Neural progenitor cell (in vitro differentiated cells): ENCODE measurements around the gene CPT1A. TPM values are rescaled to one million over a fixed set of nuclear protein-coding genes. Genes with fewer than 3 reads are reported as not detected.

Experiments used
- DNase-seq: peaks from one replicate; pipeline ENCODE4 v3.0.0-alpha.2; 2016; ENCODE audit warnings: low spot score
- H2AFZ ChIP-seq: fragments of 200-600 bp; sonication (generic); replicated peaks from 2 replicates; pipeline ENCODE4 v1.6.1; 2016; ENCODE audit warnings: antibody characterized with exemption
- H3F3A ChIP-seq: fragments of 200-600 bp; sonication (generic); 2 replicates; pipeline ENCODE4 v1.6.1; 2016; ENCODE audit warnings: antibody characterized with exemption, low read depth
- H3K27ac ChIP-seq: fragments of 200-600 bp; sonication (generic); 2 replicates; pipeline ENCODE4 v1.5.1; 2016; ENCODE audit warnings: mild to moderate bottlenecking
- H3K27me3 ChIP-seq: fragments of 200-600 bp; sonication (generic); 2 replicates; pipeline ENCODE4 v1.6.1; 2016; ENCODE audit warnings: mild to moderate bottlenecking, moderate library complexity
- H3K36me3 ChIP-seq: fragments of 200-600 bp; sonication (generic); 2 replicates; pipeline ENCODE4 v1.5.1; 2016
- H3K4me1 ChIP-seq: fragments of 200-600 bp; sonication (generic); 2 replicates; pipeline ENCODE4 v1.6.1; 2016; ENCODE audit warnings: mixed run types
- H3K4me2 ChIP-seq: fragments of 200-600 bp; sonication (generic); 2 replicates; pipeline ENCODE4 v1.6.1; 2016
- H3K4me3 ChIP-seq: fragments of 200-600 bp; sonication (generic); 2 replicates; pipeline ENCODE4 v1.5.1; 2016
- H3K79me2 ChIP-seq: fragments of 200-600 bp; sonication (generic); 2 replicates; pipeline ENCODE4 v1.6.1; 2016; ENCODE audit warnings: low read depth
- H3K9ac ChIP-seq: fragments of 200-600 bp; sonication (generic); 2 replicates; pipeline ENCODE4 v1.6.1; 2016
- H3K9me3 ChIP-seq: fragments of 200-600 bp; sonication (generic); 2 replicates; pipeline ENCODE4 v1.5.1; 2016; ENCODE audit warnings: low read depth
- H4K20me1 ChIP-seq: fragments of 200-600 bp; sonication (generic); 2 replicates; pipeline ENCODE4 v1.6.1; 2016; ENCODE audit warnings: low read depth
- H3K27ac Mint-ChIP-seq: 3 replicates; pipeline ENCODE4 v1.8.0; 2021; ENCODE audit warnings: mixed read lengths
- H3K27me3 Mint-ChIP-seq: 2 replicates; pipeline ENCODE4 v1.8.0; 2022; ENCODE audit warnings: low read depth, mild to moderate bottlenecking, inconsistent platforms, moderate library complexity, mixed read lengths; ENCODE audit not compliant: insufficient read depth
- H3K36me3 Mint-ChIP-seq: 3 replicates; pipeline ENCODE4 v1.8.0; 2021; ENCODE audit warnings: mixed read lengths
- H3K4me1 Mint-ChIP-seq: 3 replicates; pipeline ENCODE4 v1.8.0; 2021; ENCODE audit warnings: mixed read lengths
- H3K4me3 Mint-ChIP-seq: 3 replicates; pipeline ENCODE4 v1.8.0; 2021; ENCODE audit warnings: mild to moderate bottlenecking, moderate library complexity, mixed read lengths
- H3K9me3 Mint-ChIP-seq: 3 replicates; pipeline ENCODE4 v1.8.0; 2020; ENCODE audit warnings: mixed read lengths
- EZH2 ChIP-seq: fragments of 200-600 bp; sonication (generic); IDR thresholded peaks from 2 replicates; pipeline ENCODE4 v1.6.1; 2017; ENCODE audit warnings: antibody characterized with exemption, mild to moderate bottlenecking, moderate library complexity
- EZH2phosphoT487 ChIP-seq: fragments of 200-600 bp; sonication (generic); IDR thresholded peaks from 2 replicates; pipeline ENCODE4 v1.6.1; 2017; ENCODE audit warnings: antibody characterized with exemption
- total RNA-seq: library from RNA; depleted of rRNA; stranded (reverse); fragments of >200 nt; gene quantifications from 2 replicates; pipeline ENCODE4 v1.2.3, GENCODE V29; 2015; ENCODE audit warnings: low replicate concordance
- TF ChIP-seq, protein P1 (sequence below): fragments of 200-600 bp; sonication (generic); IDR thresholded peaks from 2 replicates; pipeline ENCODE4 v1.5.1; 2017; ENCODE audit warnings: antibody characterized with exemption, mild to moderate bottlenecking

The CPT1A gene
- total RNA-seq, 1 donor from 2014 or later: 0.64 TPM

DNA sequence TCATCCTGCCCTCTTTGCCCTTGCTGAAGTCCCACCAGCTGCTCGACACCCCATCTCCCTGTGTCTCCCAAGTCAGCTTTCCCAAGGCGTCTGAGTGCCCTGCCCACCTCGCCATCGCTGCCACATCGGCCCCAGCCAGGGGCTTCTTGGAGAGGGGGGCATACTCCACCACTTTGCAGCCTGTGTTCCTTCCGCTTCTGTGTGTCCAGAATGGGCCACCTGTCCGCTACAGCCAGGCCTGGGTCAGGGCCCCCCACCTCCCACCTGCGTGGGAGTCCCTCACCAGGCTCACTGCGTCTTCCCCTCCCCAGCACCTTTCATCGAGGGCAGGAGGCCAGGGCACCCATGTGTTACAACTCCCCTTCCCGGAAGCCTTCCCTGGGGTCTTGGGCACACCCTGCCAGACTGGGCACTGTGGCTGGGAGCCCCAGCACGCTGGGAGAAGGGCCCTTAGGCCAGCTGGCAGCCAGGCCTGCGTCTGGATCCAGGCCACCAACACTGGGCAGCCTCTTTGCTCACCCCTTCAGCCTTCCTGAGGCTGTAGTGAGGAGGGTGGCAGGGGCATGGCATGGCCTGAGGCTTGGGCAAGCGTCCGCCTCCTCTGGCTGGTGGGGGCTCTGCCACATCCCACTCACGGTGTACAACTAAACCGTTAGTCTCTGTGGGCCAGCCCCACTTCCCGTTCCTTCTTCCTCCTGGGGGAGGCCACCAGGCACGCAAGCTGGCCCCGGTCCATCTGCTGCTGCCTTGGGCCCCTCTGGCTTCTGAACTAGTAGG lies 13.4 kb downstream of the CPT1A start:
- no peak overlapping the region for H2AFZ ChIP-seq
- no peaks in the 10 kb centered on the region for H3K36me3 Mint-ChIP-seq
- no peak for TF ChIP-seq EZH2phosphoT487
- TF ChIP-seq, protein P1, sequence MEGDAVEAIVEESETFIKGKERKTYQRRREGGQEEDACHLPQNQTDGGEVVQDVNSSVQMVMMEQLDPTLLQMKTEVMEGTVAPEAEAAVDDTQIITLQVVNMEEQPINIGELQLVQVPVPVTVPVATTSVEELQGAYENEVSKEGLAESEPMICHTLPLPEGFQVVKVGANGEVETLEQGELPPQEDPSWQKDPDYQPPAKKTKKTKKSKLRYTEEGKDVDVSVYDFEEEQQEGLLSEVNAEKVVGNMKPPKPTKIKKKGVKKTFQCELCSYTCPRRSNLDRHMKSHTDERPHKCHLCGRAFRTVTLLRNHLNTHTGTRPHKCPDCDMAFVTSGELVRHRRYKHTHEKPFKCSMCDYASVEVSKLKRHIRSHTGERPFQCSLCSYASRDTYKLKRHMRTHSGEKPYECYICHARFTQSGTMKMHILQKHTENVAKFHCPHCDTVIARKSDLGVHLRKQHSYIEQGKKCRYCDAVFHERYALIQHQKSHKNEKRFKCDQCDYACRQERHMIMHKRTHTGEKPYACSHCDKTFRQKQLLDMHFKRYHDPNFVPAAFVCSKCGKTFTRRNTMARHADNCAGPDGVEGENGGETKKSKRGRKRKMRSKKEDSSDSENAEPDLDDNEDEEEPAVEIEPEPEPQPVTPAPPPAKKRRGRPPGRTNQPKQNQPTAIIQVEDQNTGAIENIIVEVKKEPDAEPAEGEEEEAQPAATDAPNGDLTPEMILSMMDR: no peak
- TF ChIP-seq EZH2: no peak
- no peak overlapping the region for H3K27ac Mint-ChIP-seq
- no peak overlapping the region for H3K4me3 ChIP-seq
- no peak overlapping the region for H3K4me2 ChIP-seq
- H3K9me3 ChIP-seq: no peaks in the 10 kb centered on the region
- H3K9me3 Mint-ChIP-seq: no peaks in the 10 kb centered on the region
- H3K79me2 ChIP-seq: no peaks in the 10 kb centered on the region
- no peaks in the 10 kb centered on the region for H3K36me3 ChIP-seq
- peaks cover 9% of the 10 kb centered on the region for H3K27me3 Mint-ChIP-seq
- H3K27me3 ChIP-seq: no peaks in the 10 kb centered on the region
- no peak overlapping the region for H3K9ac ChIP-seq
- H4K20me1 ChIP-seq: no peaks in the 10 kb centered on the region
- H3K27ac ChIP-seq: no peak overlapping the region
- H3K4me1 Mint-ChIP-seq: peaks cover 3% of the 10 kb centered on the region
- no peak overlapping the region for H3K4me3 Mint-ChIP-seq
- no peaks in the 10 kb centered on the region for H3K4me1 ChIP-seq
- H3F3A ChIP-seq: no peaks in the 10 kb centered on the region
- DNase-seq: no peak

DNA sequence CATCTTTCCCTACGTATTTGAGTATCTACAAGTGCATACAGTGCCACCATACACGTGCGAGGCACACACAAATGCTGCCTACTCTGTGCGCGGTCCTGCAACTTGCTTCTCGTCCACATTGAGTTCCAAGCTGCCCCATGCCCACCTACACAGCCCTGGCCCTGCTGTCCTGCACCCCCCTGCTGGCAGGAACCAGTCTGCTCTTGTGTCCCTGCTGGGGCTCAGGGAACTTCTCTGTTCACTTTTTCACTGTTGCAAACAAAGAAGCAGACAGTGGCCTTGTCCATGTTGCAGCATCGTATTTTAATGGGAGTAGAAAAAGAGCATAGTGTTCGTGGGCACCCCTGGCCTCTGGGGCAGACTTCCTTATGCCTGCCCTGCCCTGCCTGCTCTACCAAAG lies 14.0 kb downstream of the CPT1A start:
- peaks cover 9% of the 10 kb centered on the region for H3K27me3 Mint-ChIP-seq
- DNase-seq: no peak
- no peaks in the 10 kb centered on the region for H3K9me3 ChIP-seq
- H4K20me1 ChIP-seq: no peaks in the 10 kb centered on the region
- no peak overlapping the region for H3K4me3 ChIP-seq
- no peaks in the 10 kb centered on the region for H3K79me2 ChIP-seq
- no peaks in the 10 kb centered on the region for H3K9me3 Mint-ChIP-seq
- no peaks in the 10 kb centered on the region for H3K36me3 Mint-ChIP-seq
- no peaks in the 10 kb centered on the region for H3K27me3 ChIP-seq
- H3K4me2 ChIP-seq: no peak overlapping the region
- H3F3A ChIP-seq: no peaks in the 10 kb centered on the region
- H3K4me1 Mint-ChIP-seq: peaks cover 3% of the 10 kb centered on the region
- TF ChIP-seq EZH2phosphoT487 (no peak), EZH2 (no peak)
- TF ChIP-seq, protein P1: no peak
- H3K9ac ChIP-seq: no peak overlapping the region
- no peaks in the 10 kb centered on the region for H3K4me1 ChIP-seq
- no peak overlapping the region for H3K4me3 Mint-ChIP-seq
- H3K36me3 ChIP-seq: no peaks in the 10 kb centered on the region
- H2AFZ ChIP-seq: no peak overlapping the region
- H3K27ac Mint-ChIP-seq: no peak overlapping the region
- H3K27ac ChIP-seq: no peak overlapping the region

DNA sequence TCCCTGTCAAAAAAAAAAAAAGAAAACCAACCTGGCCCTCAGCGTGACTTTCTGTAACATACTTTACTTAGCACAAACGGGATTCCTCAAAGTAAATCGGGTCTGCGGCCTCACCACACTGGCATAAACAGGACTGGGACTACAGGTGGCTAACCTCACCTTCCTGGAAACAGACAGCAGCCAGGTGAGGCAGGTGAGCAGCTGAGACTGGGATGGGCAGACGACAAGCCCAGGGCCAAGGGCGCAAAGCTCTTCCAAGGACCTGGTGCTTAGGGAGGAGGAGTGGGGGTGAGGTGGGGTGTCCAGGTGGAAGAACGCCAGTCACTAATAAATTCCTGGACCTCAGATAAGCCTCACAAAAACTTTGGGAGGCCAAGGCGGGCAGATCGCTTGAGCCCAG lies 15.0 kb downstream of the CPT1A start:
- no peaks in the 10 kb centered on the region for H3F3A ChIP-seq
- Mint-ChIP-seq H3K4me3 (no peak overlapping the region), H3K9me3 (no peaks in the 10 kb centered on the region)

More for the DNA sequence above, 15.0 kb downstream of the CPT1A start:
- DNase-seq: no peak
- H3K9me3 ChIP-seq: no peaks in the 10 kb centered on the region
- no peaks in the 10 kb centered on the region for H3K79me2 ChIP-seq
- H3K4me1 ChIP-seq: no peaks in the 10 kb centered on the region
- no peak overlapping the region for H3K4me2 ChIP-seq
- no peaks in the 10 kb centered on the region for H3K36me3 ChIP-seq
- peaks cover 11% of the 10 kb centered on the region for H3K27me3 Mint-ChIP-seq
- no peaks in the 10 kb centered on the region for H3K27me3 ChIP-seq
- no peak overlapping the region for H3K27ac ChIP-seq
- TF ChIP-seq EZH2phosphoT487 (no peak), EZH2 (no peak)
- TF ChIP-seq, protein P1: no peak
- H3K4me1 Mint-ChIP-seq: peaks cover 3% of the 10 kb centered on the region
- H3K4me3 ChIP-seq: no peak overlapping the region
- H3K36me3 Mint-ChIP-seq: no peaks in the 10 kb centered on the region
- no peaks in the 10 kb centered on the region for H4K20me1 ChIP-seq
- no peak overlapping the region for H2AFZ ChIP-seq
- no peak overlapping the region for H3K9ac ChIP-seq
- no peak overlapping the region for H3K27ac Mint-ChIP-seq
